HG03196 (cell line): ENCODE measurements around the gene FUT8.
"Not testable (repeated sequence)": the region's sequence is repeated elsewhere in the genome, so short reads cannot be mapped to it uniquely, and the experiment has no call there.

ENCODE experiments used
- ATAC-seq: cut with Tn5 transposase; IDR thresholded peaks from one replicate; pipeline ENCODE4 v1.9.1; 2021; ENCODE audit not compliant: unreplicated experiment

Gene FUT8

DNA sequence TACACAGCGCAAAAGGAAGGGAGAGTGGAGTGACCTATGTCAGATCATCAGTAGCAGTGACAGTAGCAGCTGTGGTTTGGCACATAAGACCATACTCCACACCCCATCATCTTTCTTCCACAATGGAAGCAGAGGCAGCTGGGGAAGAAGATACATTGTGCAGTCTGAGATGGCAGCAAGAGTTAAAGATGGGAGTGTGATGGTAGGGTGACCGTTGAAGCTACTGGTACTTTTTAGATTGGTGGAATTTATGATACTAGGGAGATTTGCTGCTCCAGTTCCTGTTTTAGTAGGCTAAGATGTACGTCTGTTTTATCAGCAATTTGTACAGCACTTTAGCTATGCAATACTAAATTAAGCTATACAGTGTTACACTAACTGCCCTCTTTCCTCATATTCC lies 291.0 kb downstream of the FUT8 start:
- no peak for ATAC-seq

- no peak for ATAC-seq
Observed at GRCh38 chr14:65703996-65704395, 291.5 kb downstream of the FUT8 start.

GRCh38 chr14:65704437-65704836 lies 291.9 kb downstream of the FUT8 start:
- ATAC-seq, result no peak

- no peak for ATAC-seq
Observed at GRCh38 chr14:65704850-65705249, 292.3 kb downstream of the FUT8 start.

GRCh38 chr14:65709576-65709975 lies 297.0 kb downstream of the FUT8 start:
- ATAC-seq, result no peak

DNA sequence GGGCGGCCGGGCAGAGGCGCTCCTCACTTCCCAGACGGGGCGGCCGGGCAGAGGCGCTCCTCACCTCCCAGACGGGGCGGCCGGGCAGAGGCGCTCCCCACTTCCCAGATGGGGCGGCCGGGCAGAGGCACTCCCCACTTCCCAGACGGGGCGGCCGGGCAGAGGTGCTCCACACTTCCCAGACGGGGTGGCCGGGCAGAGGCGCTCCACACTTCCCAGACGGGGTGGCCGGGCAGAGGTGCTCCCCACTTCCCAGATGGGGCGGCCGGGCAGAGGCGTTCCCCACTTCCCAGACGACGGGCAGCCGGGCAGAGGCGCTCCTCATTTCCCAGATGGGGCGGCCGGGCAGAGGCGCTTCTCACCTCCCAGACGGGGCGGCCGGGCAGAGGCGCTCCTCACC lies 304.3 kb downstream of the FUT8 start:
- not testable (repeated sequence) for ATAC-seq

GRCh38 chr14:65717384-65717915 lies 304.9 kb downstream of the FUT8 start:
- ATAC-seq, result not testable (repeated sequence)

GRCh38 chr14:65718629-65719028 lies 306.1 kb downstream of the FUT8 start:
- no peak for ATAC-seq

GRCh38 chr14:65720171-65720570 lies 307.6 kb downstream of the FUT8 start:
- ATAC-seq, result no peak

DNA sequence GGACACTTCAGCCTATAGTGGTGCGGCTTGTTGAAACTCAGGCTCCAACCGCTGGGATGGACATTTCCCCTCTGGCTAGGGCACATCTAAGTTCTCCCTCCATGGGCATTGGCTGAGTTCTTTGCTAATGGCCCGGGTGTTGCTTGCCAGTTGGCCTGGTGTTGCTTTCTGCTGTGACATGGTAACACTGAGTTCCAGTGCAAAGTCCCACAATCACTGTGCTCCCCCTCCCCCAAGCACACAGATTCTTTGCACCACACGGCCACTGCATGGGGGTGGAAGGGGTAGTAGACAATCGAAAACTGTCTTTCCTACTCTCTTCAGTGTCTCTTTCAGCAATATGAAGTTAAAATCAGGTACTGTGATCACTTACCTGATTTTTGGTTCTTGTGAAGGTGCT lies 308.2 kb downstream of the FUT8 start:
- no peak for ATAC-seq

DNA sequence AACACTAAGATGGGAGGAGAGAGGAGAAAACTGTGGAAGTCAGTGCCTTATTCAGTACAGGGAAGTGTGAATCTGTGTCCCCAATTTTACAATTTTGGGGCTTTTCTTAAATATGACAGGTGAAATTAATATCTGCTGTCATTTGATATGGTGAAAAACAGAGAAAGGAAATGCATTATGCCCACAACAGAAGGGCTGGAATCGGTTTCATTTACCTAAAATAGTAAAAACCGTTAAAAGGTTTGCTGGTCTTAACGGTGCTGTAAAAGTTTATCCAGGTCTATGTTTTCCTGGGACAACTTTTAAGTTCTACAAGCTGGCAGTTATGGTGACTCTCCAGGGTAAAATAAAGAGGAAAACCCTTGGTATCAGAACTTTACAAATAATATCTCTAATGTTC lies 310.8 kb downstream of the FUT8 start:
- ATAC-seq, result no peak

DNA sequence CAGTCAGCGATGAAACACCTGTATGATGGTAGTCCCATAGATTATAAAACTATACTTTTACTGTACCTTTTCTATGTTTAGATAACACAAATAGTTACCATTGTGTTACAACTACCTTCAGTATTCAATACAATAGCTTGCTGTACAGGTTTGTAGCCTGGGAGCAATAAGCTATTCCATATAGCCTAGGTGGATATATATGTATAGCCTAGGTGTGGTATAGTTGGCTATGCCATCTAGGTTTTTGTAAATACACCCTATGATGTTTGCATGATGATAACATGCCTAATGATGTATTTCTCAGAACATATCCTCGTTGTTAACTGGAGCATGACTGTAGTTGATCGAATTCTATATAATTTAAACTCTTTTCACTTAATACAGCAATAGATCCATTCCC lies 316.1 kb downstream of the FUT8 start:
- no peak for ATAC-seq

DNA sequence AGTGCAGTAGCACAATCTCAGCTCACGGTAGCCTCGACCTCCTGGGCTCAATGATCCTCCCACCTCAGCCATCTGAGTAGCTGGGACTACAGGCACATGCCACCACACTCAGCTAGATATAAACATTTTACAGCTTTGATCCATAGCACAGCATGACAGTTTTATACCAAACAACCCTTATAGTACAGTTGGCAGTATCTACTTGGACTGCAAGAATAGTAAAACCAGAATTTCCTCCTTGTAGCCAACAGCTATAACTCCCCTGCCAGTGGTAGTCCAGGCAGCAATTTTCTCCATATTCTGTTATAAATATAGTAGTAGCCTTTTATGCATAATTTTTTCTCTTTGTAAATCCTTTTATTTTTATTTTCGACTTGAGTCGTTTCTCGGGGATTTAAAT lies 317.0 kb downstream of the FUT8 start:
- ATAC-seq, result no peak

GRCh38 chr14:65731933-65732506 lies 319.5 kb downstream of the FUT8 start:
- peak; percentile 92 for ATAC-seq

GRCh38 chr14:65738339-65738738 lies 325.8 kb downstream of the FUT8 start:
- no peak for ATAC-seq

DNA sequence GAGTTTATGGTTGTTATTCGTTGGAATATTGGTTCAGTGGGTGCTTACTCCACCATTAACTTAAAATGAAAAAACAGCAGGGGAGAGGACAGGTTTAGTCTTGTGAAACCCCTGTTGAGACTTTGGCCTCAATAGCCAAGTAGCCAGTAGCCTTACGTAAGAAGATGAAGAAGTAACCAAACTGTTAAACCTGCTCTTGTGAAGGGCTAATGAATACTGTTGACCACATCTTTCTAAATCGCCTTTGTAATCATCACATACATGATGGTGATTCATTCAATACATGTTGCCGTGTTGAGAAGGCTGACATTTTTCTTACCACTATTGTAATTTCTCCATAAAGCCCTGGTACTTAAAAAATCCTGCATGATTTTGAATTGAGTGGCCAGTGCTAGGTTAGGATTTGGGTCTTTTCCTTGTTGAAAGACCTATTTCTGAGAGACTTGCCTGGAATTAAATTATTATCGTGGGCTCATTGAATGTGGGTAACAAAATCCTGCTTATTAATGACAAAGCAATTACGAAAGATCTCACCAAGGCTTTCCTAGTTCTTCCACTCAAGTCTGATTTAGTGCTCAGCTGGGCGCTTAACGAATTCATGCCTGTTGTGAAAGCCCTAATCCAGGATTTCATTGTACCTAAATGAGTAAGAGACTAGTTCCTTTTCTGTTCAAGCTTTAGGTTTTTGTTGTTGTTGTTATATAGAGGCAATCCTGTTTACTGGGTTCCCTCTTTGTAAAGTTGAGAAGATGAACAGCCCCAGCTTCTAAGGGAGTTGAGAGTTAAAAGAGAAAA lies 333.1 kb downstream of the FUT8 start:
- no peak for ATAC-seq

DNA sequence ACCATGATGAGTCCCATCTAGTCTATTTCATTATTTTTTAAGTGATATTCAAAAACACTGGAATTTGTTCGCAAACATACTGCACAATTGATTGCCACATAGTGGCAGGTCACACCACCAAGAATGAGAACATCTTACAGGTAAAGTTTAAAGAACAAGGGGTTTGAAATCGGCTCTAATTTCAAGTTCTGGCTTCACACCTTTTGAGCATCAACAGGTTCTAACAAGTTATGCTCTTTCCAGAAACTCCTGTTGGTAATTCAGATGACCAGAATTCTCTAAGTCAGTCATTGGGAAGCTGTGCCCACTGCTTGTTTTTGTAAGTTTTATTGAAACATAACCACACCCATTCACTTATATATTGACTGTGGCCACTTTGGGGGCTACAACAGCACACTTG lies 336.3 kb downstream of the FUT8 start:
- no peak for ATAC-seq

DNA sequence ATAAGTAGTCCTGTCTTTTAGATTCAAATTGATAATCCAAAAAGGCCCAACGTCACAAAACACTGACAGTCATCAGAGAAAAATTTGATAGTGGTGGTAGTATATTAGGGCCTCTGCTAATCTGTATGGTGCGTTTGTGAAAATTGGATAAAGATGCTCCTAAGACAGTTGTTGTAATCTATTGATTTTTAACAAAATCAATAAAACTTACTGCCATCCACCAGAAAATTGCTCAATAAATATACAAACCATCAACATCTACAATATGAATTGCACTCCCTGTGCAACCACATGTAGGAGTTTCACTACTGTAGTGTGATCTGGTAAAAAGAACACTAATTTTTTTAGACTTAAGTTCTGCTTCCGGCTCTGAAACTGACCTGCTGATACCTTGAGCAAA lies 336.8 kb downstream of the FUT8 start:
- no peak for ATAC-seq

DNA sequence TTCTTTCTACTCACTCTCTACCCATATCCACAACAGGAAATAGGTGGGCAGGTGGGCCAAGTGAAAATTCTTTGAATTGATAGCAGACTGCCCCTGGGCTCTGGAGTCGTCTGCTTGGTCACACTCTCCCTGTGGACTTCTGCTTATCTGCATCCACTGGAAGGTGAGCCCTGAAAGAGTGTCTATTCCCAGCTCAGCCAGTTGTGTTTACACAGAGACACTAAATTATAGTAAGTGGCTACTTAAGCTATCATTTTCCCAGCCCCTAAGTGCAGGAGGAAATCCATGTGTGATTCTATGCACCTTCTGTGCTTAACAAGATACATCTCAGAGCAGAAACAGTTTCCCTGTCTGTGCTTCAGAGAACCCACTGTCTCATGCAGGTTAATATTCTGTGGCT lies 338.4 kb downstream of the FUT8 start:
- ATAC-seq, result no peak

- ATAC-seq, result no peak
Observed at GRCh38 chr14:65751510-65751909, 339.0 kb downstream of the FUT8 start.

DNA sequence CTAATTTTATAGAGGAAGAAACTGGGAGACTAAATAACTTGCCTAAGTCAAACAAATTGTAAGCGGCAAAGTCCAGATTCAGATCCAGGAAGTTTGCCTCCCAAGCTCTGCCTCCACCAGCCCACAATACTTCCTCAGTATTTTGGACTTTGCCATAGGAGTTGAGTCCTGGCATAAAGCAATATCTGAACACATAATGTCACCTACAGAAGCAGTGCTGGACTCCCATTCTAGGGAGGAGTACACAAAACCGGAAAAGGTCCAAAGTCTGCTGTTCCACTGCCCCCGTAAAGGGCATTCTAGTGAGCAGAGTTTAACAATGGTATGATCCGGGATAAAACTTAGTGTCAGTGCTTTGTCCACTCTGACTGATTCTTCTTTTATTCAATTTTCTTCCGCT lies 340.5 kb downstream of the FUT8 start:
- ATAC-seq, result no peak

DNA sequence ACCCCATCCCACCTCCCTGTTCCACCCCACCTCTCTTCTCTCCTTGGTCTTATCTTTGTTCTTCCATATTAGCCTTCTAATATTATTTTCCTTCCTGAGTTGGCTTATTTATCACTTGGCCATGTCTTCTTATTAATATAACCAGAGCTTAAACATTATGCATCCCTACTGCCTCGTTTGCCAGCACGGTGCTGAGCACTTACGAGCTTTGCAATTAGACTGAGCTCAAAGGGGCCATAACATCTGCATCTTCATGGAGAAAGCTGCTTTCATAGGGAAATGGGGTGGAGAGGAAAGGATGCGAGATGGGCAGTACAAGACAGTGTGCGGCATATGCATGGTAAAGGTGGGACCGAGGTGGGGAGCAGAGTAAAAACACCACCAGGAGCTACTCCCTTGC lies 342.8 kb downstream of the FUT8 start:
- ATAC-seq, result no peak

DNA sequence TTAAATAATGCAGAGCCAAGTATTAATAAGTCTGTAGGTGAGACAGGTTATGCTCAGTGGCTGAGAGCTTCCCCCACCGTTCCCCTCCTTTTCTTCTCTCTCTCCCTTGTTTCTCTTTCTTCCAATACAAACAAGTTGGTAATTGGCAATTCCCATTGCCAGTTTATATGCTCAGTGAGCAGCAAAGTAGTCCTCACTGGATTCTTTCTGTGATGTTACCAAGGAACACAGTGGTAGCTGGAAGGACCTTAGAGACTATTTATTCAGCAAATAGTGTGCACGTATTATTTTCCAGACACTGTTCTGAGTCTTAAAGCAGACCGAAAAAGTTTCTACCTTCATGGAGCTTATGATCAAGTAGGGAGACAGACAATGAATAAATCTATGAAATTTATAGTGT lies 344.4 kb downstream of the FUT8 start:
- no peak for ATAC-seq
